HepG2 (cell line): ENCODE results near the gene ZNF10. TPM values are rescaled to one million over a fixed set of nuclear protein-coding genes. Genes with fewer than 3 reads are reported as not detected.

Experiments used
- EP300 ChIP-seq, 3 experiments: sonication (generic) in 1 of 3; formaldehyde crosslinking in 1 of 3; IDR thresholded peaks; 2 replicates each; pipeline versions ENCODE4 v1.5.1 to v1.6.1; 2011 to 2020; ENCODE audit warnings: low read depth in 2 of 3, low read length in 2 of 3, borderline replicate concordance in 1 of 3, improper control_type of control experiment in 1 of 3, mild to moderate bottlenecking in 1 of 3, missing genetic modification reagents in 1 of 3, moderate library complexity in 1 of 3
- GLI4 ChIP-seq: sonication (generic); formaldehyde crosslinking; IDR thresholded peaks from 2 replicates; pipeline ENCODE4 v1.5.1; 2020; ENCODE audit warnings: missing genetic modification reagents, mild to moderate bottlenecking, moderate library complexity, borderline replicate concordance
- HCFC1 ChIP-seq: fragments of 150-350 bp; IDR thresholded peaks from 2 replicates; pipeline ENCODE4 v1.6.1; 2014; ENCODE audit warnings: low read depth, low read length
- HNRNPH1 ChIP-seq: fragments of 200-400 bp; formaldehyde crosslinking; optimal IDR thresholded peaks from 2 replicates; pipeline ENCODE3; 2017; ENCODE audit warnings: mild to moderate bottlenecking, low read depth, low read length
- HNRNPL ChIP-seq: fragments of 200-400 bp; formaldehyde crosslinking; IDR thresholded peaks from 2 replicates; pipeline ENCODE4 v1.6.1; 2017; ENCODE audit warnings: mild to moderate bottlenecking, low read depth, low read length
- JUN ChIP-seq: sonication (generic); formaldehyde crosslinking; IDR thresholded peaks from 2 replicates; pipeline ENCODE4 v1.4.0; 2020; ENCODE audit warnings: mild to moderate bottlenecking, missing genetic modification reagents
- MED1 ChIP-seq: sonication (generic); formaldehyde crosslinking; IDR thresholded peaks from 2 replicates; pipeline ENCODE4 v1.4.0; 2020; ENCODE audit warnings: missing genetic modification reagents
- PHF21A ChIP-seq: sonication (generic); formaldehyde crosslinking; IDR thresholded peaks from 2 replicates; pipeline ENCODE4 v1.5.0; 2020; ENCODE audit warnings: mild to moderate bottlenecking, missing genetic modification reagents
- REL ChIP-seq: sonication (generic); formaldehyde crosslinking; conservative IDR thresholded peaks from 2 replicates; pipeline ENCODE4 v1.8.0; 2022; ENCODE audit warnings: mild to moderate bottlenecking, missing genetic modification reagents, moderate library complexity
- RNF219 ChIP-seq: sonication (generic); formaldehyde crosslinking; IDR thresholded peaks from 2 replicates; pipeline ENCODE4 v1.5.0; 2020; ENCODE audit warnings: mild to moderate bottlenecking, missing genetic modification reagents
- SALL2 ChIP-seq: sonication (generic); formaldehyde crosslinking; IDR thresholded peaks from 2 replicates; pipeline ENCODE4 v1.8.1; 2023; ENCODE audit warnings: mild to moderate bottlenecking, missing genetic modification reagents, inconsistent platforms
- TARDBP ChIP-seq: sonication (generic); formaldehyde crosslinking; IDR thresholded peaks from 2 replicates; pipeline ENCODE4 v1.8.0; 2022; ENCODE audit warnings: mild to moderate bottlenecking, missing genetic modification reagents
- TGIF2 ChIP-seq: IDR thresholded peaks from 2 replicates; pipeline ENCODE4 v1.6.1; 2016; ENCODE audit warnings: control low read depth, missing compliant biosample characterization
- THYN1 ChIP-seq: sonication (generic); formaldehyde crosslinking; IDR thresholded peaks from 2 replicates; pipeline ENCODE4 v1.8.1; 2023; ENCODE audit warnings: low read depth, mild to moderate bottlenecking, moderate library complexity, missing genetic modification reagents, borderline replicate concordance
- ZNF510 ChIP-seq: sonication (generic); formaldehyde crosslinking; IDR thresholded peaks from 2 replicates; pipeline ENCODE4 v1.4.0; 2020; ENCODE audit warnings: low read depth, mild to moderate bottlenecking, missing genetic modification reagents
- ZNF670 ChIP-seq: sonication (generic); formaldehyde crosslinking; IDR thresholded peaks from 2 replicates; pipeline ENCODE4 v1.8.0; 2022; ENCODE audit warnings: mild to moderate bottlenecking, missing genetic modification reagents, borderline replicate concordance
- ZNF775 ChIP-seq: sonication (generic); formaldehyde crosslinking; IDR thresholded peaks from 2 replicates; pipeline ENCODE4 v1.4.0; 2020; ENCODE audit warnings: missing genetic modification reagents, mild to moderate bottlenecking, moderate library complexity, borderline replicate concordance
- ZSCAN9 ChIP-seq: IDR thresholded peaks from 2 replicates; pipeline ENCODE4 v1.6.1; 2016; ENCODE audit warnings: borderline replicate concordance
- polyA plus RNA-seq, 8 experiments: library from polyadenylated mRNA; depleted of rRNA in 3 of 8; stranded (reverse) in 7 of 8; unstranded in 1 of 8; fragments of >200 nt; fragmentation: Illumina TruSeq in 4 of 8; extraction: Trizol in 4 of 8; gene quantifications; 2 replicates each; pipeline versions ENCODE4 v1.2.1 to v1.2.3, GENCODE V29; 2011 to 2016; ENCODE audit warnings: low read depth in 4 of 8, missing spikeins in 1 of 8, mixed read lengths in 1 of 8; ENCODE audit not compliant: insufficient read depth in 1 of 8
- total RNA-seq, 5 experiments: library from RNA; depleted of rRNA; stranded (reverse); fragments of >200 nt; fragmentation: Illumina TruSeq; extraction: Trizol; gene quantifications; 2 replicates each; pipeline ENCODE4 v1.2.3, GENCODE V29; 2016; ENCODE audit warnings: low read depth in 1 of 5
- TF ChIP-seq, protein P1 (sequence below): sonication (generic); formaldehyde crosslinking; IDR thresholded peaks from 2 replicates; pipeline ENCODE4 v1.8.1; 2023; ENCODE audit warnings: missing genetic modification reagents, mild to moderate bottlenecking, borderline replicate concordance
- TF ChIP-seq, protein P2 (sequence below): sonication (generic); formaldehyde crosslinking; IDR thresholded peaks from 2 replicates; pipeline ENCODE4 v1.4.0; 2020; ENCODE audit warnings: missing genetic modification reagents
- TF ChIP-seq, protein P3 (sequence below): IDR thresholded peaks from 2 replicates; pipeline ENCODE4 v1.6.1; 2016; ENCODE audit warnings: mild to moderate bottlenecking, missing biosample characterization, missing genetic modification reagents
- TF ChIP-seq, protein P4 (sequence below): sonication (generic); formaldehyde crosslinking; IDR thresholded peaks from 2 replicates; pipeline ENCODE4 v1.4.0; 2020; ENCODE audit warnings: low read depth, mild to moderate bottlenecking, missing genetic modification reagents

The ZNF10 gene
- total and polyA plus RNA-seq, 2 of the 13 experiments (the other 11 are each of a cell fraction or from before 2014, with no cell fraction given) = 2.9 to 6.5 TPM

- no peak for TF ChIP-seq RNF219 (CRISPR knock-in tag)
- peak; percentile 28; the same call in 1 of the 2 replicates for TF ChIP-seq JUN (CRISPR knock-in tag)
- TF ChIP-seq PHF21A (CRISPR knock-in tag) = peak; percentile 74
- 0 out of 4 replicates have a peak, but pooled peaks of 1 of the 2 experiments have one; percentile 6 for TF ChIP-seq EP300 (IDR thresholded peaks at IDR 0.05; ENCODE audit: low read depth in 2 of 2, low read length in 2 of 2)
- peak; percentile 27; the same call in 1 of the 2 replicates for TF ChIP-seq EP300 (CRISPR knock-in tag; IDR thresholded peaks at IDR 0.05; ENCODE audit: borderline replicate concordance)
- TF ChIP-seq, protein P1, sequence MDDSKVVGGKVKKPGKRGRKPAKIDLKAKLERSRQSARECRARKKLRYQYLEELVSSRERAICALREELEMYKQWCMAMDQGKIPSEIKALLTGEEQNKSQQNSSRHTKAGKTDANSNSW (CRISPR knock-in tag) = peak; percentile 17; the same call in 1 of the 2 replicates
- no peak for TF ChIP-seq ZNF775 (CRISPR knock-in tag)
- TF ChIP-seq, protein P2, sequence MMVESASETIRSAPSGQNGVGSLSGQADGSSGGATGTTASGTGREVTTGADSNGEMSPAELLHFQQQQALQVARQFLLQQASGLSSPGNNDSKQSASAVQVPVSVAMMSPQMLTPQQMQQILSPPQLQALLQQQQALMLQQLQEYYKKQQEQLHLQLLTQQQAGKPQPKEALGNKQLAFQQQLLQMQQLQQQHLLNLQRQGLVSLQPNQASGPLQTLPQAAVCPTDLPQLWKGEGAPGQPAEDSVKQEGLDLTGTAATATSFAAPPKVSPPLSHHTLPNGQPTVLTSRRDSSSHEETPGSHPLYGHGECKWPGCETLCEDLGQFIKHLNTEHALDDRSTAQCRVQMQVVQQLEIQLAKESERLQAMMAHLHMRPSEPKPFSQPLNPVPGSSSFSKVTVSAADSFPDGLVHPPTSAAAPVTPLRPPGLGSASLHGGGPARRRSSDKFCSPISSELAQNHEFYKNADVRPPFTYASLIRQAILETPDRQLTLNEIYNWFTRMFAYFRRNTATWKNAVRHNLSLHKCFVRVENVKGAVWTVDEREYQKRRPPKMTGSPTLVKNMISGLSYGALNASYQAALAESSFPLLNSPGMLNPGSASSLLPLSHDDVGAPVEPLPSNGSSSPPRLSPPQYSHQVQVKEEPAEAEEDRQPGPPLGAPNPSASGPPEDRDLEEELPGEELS = peak; percentile 58
- TF ChIP-seq, protein P3, sequence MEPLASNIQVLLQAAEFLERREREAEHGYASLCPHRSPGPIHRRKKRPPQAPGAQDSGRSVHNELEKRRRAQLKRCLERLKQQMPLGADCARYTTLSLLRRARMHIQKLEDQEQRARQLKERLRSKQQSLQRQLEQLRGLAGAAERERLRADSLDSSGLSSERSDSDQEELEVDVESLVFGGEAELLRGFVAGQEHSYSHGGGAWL (CRISPR knock-in tag) = peak; percentile 39
- peak; percentile 69 for TF ChIP-seq TGIF2
- TF ChIP-seq ZNF510 = no peak
- TF ChIP-seq HNRNPL = 0 out of 2 replicates have a peak, but pooled peaks have one; percentile 32
- TF ChIP-seq MED1 (CRISPR knock-in tag) = peak; percentile 31; the same call in 1 of the 2 replicates
- peak; percentile 13; the same call in 1 of the 2 replicates for TF ChIP-seq ZNF670 (CRISPR knock-in tag)
- no peak for TF ChIP-seq TARDBP (CRISPR knock-in tag)
- TF ChIP-seq HCFC1 = peak; percentile 89
- 0 out of 2 replicates have a peak, but pooled peaks have one; percentile 33 for TF ChIP-seq REL (CRISPR knock-in tag)
- TF ChIP-seq SALL2 (CRISPR knock-in tag) = peak; percentile 83
- TF ChIP-seq HNRNPH1 = no peak
- TF ChIP-seq, protein P4, sequence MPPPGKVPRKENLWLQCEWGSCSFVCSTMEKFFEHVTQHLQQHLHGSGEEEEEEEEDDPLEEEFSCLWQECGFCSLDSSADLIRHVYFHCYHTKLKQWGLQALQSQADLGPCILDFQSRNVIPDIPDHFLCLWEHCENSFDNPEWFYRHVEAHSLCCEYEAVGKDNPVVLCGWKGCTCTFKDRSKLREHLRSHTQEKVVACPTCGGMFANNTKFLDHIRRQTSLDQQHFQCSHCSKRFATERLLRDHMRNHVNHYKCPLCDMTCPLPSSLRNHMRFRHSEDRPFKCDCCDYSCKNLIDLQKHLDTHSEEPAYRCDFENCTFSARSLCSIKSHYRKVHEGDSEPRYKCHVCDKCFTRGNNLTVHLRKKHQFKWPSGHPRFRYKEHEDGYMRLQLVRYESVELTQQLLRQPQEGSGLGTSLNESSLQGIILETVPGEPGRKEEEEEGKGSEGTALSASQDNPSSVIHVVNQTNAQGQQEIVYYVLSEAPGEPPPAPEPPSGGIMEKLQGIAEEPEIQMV (CRISPR knock-in tag) = peak; percentile 90
- TF ChIP-seq THYN1 (CRISPR knock-in tag) = no peak
- no peak for TF ChIP-seq GLI4 (CRISPR knock-in tag)
- TF ChIP-seq ZSCAN9 (CRISPR knock-in tag) = peak; percentile 40; the same call in 1 of the 2 replicates
Measured at GRCh38 chr12:133130038-133130807, at the start of gene ZNF10, which contains the start of gene ZNF891 (continued).
